Stimulated activated CD4-positive, alpha-beta T cell treated with anti-CD3 and anti-CD28 coated beads, Interleukin-15, amount 100 ng/mL, for 24 hours (primary cell): ENCODE results near the gene IFT27.

Experiments
- DNase-seq: peaks from one replicate; pipeline ENCODE4 v3.0.0-alpha.2; 2020

IFT27 gene

GRCh38 chr22:36796552-36797175 lies 20.7 kb upstream of the IFT27 start:
- no peak for DNase-seq

GRCh38 chr22:36795633-36796032 lies 19.7 kb upstream of the IFT27 start:
- DNase-seq = no peak

GRCh38 chr22:36790648-36791047 lies 14.7 kb upstream of the IFT27 start:
- DNase-seq = peak; percentile 49

- no peak for DNase-seq
Measured at GRCh38 chr22:36787204-36787988, 11.5 kb upstream of the IFT27 start.

GRCh38 chr22:36783743-36784142 lies 7.8 kb upstream of the IFT27 start:
- DNase-seq = no peak

GRCh38 chr22:36781656-36782627 lies 6.0 kb upstream of the IFT27 start:
- DNase-seq = peak; percentile 91

GRCh38 chr22:36778020-36778419 lies 2.1 kb upstream of the IFT27 start:
- DNase-seq = no peak

GRCh38 chr22:36776722-36777121 lies 803 bp upstream of the IFT27 start:
- DNase-seq = peak; percentile 10

- peak; percentile 50 for DNase-seq
Measured at GRCh38 chr22:36775586-36775963, 344 bp downstream of the IFT27 start.

GRCh38 chr22:36773935-36774334 lies 2.0 kb downstream of the IFT27 start:
- DNase-seq = no peak

- no peak for DNase-seq
Measured at GRCh38 chr22:36772451-36772850, 3.5 kb downstream of the IFT27 start.

- no peak for DNase-seq
Measured at GRCh38 chr22:36771356-36772063, 4.4 kb downstream of the IFT27 start.

- no peak for DNase-seq
Measured at GRCh38 chr22:36770513-36771231, 5.2 kb downstream of the IFT27 start.

GRCh38 chr22:36769541-36770512 lies 6.1 kb downstream of the IFT27 start:
- no peak for DNase-seq

GRCh38 chr22:36768616-36769015 lies 7.3 kb downstream of the IFT27 start:
- no peak for DNase-seq

GRCh38 chr22:36768141-36768540 lies 7.8 kb downstream of the IFT27 start:
- no peak for DNase-seq

- DNase-seq = no peak
Measured at GRCh38 chr22:36767035-36767775, 8.7 kb downstream of the IFT27 start.

GRCh38 chr22:36765943-36766450 lies 9.9 kb downstream of the IFT27 start:
- no peak for DNase-seq

GRCh38 chr22:36765131-36765942 lies 10.6 kb downstream of the IFT27 start:
- no peak for DNase-seq
